HG02610 (cell line): Measurements from ENCODE around the gene SNPH.

Source experiments
- ATAC-seq: cut with Tn5 transposase; IDR thresholded peaks from one replicate; pipeline ENCODE4 v1.9.1; 2021; ENCODE audit warnings: mild to moderate bottlenecking, moderate library complexity; ENCODE audit not compliant: unreplicated experiment

SNPH gene

GRCh38 chr20:1264727-1265126, 1.4 kb upstream of the SNPH start:
- ATAC-seq: no peak

DNA sequence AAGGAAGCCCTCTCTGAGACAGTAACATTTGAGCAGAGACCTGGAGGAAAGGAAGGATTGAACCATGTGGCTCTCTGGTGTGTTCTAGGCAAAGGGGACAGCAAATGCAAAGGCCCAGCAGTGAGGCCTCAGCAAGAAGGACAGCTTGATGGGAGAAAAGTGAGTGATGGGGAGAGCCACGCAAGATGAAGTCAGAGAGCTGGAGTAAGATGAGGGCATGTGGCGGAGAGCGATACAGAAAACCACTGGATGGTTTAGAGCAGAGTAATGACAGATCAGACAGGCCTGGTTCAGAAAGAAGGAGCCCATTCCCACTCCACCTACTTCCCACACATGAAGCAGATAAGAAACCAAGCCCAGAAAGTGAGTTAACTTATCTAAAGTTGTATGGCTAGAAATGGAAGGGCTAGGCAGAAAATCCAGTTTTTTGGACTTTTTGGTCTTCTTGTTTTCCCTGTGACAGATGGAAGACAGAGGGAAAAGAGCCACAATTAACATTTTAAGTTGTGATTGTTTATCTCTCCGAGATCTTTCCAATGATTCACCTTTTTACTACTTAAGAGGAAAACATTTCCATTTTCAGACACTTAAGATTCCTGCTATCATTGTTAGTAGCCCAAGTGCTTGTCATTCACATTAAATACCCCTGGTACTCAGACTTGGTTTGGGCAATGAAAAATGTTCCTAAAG, 723 bp upstream of the SNPH start:
- no peak for ATAC-seq

GRCh38 chr20:1265916-1266166, 253 bp upstream of the SNPH start:
- no peak for ATAC-seq

DNA sequence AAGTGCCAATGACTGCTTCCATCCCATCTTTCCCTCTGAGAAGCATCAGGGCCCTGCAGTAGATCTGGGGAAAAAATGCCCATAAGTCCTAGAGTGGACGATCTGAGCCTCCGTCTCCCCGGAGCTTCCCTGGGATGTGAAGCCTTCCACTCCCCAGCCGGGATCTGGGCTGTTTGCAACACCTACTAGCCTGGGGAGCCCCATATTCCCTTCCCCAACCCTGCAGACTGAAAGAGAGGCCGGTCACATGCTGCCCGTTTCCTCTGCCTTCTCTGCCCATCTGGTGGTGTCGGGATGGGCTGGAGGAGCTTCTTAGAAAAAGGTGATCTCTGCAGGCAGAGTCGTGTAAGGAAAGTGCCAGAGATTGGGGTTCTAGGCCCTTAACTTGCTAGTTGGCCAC, 1.1 kb downstream of the SNPH start:
- no peak for ATAC-seq

DNA sequence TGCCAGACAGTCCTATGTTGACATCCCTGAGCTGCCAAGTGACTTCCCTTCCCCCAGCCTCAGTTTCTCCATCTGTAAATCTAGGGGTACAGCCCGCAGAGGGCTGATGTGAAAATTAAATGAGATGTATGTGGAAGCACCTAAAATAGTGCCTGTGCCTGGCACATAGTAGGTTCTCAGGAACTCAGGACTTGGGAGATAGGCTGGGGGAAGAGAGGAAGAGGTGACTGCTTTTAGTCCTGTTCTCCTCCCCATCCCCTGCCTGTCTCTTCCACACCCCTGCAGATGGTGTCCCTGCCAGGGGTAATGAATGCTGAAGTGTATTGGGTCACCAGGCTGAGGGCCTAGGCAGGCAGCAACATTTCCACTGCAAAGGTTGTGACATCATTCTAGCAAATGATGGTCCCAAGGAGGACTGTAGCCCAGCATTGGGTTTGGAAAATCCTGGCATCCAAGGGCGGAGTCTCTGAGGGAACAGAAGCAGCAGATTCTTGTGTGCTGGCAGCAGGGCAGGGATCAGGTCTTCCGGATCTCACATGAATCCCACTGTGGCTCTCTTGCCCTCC, 1.8 kb downstream of the SNPH start:
- no peak for ATAC-seq

DNA sequence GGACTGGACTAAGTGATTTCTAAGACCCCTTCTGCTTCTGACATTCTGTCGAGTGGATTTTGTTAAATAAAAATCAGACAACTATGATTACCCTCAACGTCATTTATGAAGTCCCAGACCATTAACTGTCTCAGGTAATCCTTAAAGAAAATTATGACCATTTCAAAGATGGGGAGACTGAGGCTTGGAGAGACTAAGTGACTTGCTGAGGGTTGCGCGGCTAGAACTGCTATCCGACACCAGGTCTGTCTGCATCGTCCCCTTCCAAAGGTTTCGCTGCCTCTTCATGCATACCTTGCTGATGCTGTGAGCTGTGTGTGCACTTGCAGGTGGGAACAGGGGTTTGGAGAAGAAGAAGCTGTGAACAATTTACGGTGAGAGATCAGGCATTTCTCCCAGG, 3.1 kb downstream of the SNPH start:
- no peak for ATAC-seq

DNA sequence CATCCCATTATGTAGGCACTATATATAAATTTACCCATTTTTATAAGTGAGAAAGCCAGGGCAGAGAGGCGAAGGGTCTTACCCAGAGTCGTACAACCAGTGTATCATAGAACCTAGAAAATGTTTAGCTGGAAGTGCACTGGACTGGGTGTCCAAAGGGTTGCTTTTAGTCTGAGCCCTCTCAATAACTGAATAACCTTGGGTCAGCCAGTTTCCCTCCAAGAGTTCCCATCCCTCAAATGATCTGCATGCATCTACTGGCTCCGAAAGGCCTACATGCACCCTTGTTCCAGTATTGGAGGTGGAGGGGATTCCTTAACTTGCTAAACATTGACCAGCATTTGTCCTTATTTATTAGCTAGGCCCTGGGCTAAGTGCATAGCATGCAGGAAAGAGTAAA, 3.8 kb downstream of the SNPH start:
- ATAC-seq: no peak

GRCh38 chr20:1272368-1273100, 6.4 kb downstream of the SNPH start:
- ATAC-seq: no peak

DNA sequence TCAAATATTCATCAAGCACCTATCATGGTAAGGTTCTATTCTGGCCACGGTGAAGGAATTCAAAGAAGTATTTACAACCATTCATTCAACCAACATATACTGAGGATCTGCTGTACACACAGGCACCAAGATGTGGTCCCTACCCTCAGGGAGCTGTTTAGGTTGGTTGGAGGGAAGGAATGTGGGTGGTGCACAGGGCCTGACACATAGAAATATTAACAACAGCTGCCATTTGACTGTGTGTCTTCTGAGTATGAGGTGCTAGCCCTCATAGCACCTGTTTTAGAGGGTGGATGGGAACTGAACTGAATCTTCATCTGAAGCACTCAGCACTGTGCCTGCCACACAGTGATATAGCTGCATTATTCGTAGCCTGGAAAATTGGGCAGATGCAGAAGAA, 7.3 kb downstream of the SNPH start:
- no peak for ATAC-seq

DNA sequence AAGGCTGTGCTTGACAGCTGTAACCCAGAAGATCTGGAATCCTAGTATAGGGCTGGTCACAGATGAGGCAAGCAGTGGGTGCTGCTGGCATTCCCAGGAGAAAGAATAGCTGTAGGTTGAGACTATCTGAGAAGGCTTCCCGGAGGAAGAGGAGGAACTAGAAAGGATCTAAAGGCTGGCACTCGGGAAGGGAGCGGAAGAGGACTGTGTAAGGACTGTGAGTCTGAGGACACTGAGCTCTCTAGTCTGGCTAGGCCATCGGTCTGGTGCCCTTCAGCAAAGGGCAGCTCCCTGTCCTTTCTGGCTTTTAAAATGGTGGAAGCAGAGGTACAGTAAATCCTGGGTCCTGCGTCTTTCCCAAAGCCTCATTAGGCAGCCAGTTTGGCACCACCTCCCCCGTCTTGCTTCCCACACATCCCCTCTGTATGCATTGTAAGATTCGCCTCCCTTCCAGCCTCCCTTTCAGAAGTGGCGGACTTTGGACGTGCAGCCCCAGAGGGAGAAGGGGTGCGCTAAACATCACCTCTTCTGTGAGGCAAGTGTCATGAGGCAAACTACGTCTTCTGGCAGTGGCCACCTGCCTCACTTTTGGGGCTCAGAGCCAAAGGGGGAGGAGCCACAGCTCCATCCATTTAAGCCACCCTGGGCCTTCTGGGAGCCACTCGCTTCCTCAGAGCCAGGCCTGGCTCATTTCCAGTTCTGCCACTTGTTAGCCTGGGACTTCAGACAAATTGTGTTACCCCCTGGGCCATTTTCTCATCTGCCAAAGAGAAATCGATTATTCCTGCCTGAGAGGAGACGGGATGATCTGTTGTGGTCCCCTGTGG, 8.6 kb downstream of the SNPH start:
- no peak for ATAC-seq

GRCh38 chr20:1275919-1276318, 9.8 kb downstream of the SNPH start:
- ATAC-seq: no peak

GRCh38 chr20:1277529-1278322, 11.6 kb downstream of the SNPH start:
- no peak for ATAC-seq

DNA sequence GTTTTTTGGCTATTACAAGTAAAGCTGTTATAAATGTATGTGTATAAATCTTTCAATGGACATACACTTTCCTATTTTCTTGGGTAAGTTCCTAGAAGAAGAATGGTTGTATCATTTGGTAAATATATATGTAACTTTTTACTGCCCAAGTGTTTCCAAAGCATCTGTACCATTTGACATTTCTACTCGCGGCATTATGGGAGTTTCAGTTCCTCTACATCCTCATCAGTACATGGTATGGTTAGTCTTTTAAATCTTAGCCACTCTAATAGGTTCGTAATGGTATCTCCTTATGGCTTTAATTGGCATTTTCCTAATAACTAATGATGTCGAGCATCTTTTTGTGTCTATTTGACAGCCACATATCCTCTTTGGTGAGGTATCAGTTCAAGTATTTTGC, 12.9 kb downstream of the SNPH start:
- ATAC-seq: no peak

DNA sequence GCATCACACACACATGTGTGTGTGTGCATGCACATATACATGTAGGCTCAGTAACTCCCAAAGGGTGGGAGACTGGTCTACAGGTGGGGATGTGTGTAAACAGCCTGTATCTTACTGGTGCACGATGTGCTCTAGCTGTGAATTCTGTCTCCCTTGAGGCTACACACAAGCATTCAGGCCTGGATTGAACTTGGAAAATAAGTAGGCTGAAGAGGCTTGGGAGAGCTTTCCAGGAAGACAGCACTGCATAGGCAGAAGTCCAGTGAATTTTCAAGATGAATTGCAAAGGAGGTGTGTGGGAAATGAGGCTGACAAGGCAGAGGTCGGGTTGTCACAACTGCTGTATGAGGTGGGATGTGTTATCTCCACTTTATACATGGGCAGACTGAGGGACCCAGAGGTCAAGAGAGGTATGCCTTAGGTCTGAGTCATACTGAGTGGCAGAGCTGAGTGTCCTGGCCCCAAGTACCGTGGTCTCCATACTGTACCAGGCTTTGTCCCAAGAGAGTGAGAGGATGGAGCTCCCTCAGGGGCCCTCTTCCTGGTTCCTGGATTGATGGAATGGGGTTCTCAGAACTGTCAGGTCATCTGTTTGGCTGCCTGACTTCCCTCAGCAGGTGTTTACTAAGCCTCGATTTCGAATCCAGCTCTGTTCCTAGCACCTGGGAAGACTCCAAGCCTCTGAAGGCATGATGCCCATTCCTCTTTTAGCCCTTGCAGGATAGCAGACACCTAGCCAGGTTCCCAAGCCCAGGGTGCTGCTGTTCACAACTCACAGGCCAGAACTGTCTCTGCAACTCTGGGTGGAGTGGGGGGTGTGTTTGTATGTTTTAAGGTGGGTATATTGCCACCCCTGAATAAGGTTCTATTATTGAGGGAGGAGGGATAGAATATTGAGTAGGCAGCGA, 14.4 kb downstream of the SNPH start:
- ATAC-seq: no peak

DNA sequence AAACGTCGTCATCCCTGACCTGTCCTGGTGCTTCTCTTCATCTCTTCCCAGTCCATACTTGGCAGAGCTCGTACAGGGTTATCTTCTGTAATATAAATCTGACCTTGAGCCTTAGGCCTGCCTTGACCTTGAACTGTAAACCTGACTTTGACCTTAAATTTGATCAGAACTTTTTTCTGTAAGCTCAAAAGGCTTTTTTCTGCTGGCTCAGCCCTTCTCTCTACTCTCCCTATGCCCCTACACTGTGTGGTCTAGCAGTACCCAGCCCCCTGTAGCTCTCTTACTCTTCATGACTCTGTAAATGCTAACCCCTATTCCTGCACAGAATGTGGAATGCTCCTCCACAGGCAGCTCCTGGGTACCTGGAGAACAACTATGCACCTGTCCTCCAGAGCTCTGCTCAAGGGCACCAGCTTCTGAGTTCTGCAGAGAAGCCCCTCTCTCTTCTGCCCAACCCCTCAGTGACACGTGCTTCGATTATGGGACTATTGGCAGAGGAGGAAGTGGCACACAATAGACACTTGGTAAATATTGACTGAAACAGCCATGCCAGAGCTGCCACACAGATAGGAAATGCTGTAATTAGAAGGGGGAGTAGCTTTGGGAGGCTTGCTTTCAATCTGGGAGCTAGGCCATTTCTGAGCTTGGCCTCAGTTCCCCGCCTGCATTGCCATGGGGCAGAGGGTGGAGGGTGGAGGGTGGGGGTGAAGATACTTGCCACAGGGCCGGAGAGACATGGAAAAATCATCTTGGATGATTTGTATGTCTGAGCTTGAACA, 15.4 kb downstream of the SNPH start:
- no peak for ATAC-seq

GRCh38 chr20:1282966-1283365, 16.9 kb downstream of the SNPH start:
- no peak for ATAC-seq

DNA sequence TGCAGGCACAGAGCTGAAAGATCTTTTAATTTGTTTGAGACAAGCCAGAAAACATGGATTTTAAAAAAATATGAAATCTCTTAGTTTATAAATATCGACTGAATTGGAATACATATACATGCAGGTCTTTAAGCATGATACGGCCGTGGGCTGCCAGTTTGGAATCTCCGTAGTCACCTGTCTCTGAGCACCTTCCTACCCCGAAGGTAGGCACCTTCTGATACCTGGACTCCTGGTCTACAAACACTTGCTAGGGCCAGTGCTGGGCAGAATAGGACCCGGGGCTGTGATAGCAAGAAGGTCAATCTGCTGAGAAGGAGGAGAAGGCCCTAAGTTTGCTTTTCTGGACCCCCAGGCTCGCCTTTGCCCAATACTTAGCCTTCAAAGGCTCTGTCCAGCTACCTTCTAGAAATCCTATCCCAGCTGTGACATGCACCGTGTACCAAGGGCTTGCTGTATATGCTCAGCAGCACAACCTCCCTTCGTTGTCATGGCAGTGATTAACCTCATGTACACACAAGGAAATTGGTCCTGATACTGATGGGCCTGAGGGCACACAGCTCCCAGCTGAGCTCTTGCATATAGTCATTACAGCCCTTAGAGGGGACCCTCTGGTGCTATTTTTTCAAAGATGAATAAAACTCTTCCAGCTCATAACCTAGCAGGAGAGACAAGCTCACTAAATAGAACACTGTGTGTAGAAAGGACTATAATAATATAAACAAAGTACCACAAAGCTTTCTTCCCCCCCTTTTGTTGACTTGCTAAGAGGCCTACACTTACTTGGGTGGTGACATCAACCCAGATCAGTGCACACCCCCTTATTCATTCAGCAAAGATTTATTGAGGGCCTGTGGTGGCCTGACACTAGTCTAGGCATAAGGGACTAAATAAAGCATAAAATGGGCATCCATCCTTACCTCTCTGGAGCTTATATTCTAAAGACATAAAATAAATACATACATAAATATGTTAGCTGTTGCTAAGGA, 17.7 kb downstream of the SNPH start:
- ATAC-seq: no peak
